GM21619 (cell line): ENCODE results near the gene HOXD3.

Source experiments
- ATAC-seq: cut with Tn5 transposase; IDR thresholded peaks from one replicate; pipeline ENCODE4 v1.9.1; 2021; ENCODE audit not compliant: unreplicated experiment

Gene HOXD3

GRCh38 chr2:176175709-176176607 lies 18.9 kb downstream of the HOXD3 start:
- no peak for ATAC-seq

- ATAC-seq, result no peak
Observed at GRCh38 chr2:176177580-176178037, 20.5 kb downstream of the HOXD3 start.

GRCh38 chr2:176178038-176178756 lies 21.1 kb downstream of the HOXD3 start:
- ATAC-seq, result no peak

- ATAC-seq, result no peak
Observed at GRCh38 chr2:176178757-176179295, 21.7 kb downstream of the HOXD3 start.

- no peak for ATAC-seq
Observed at GRCh38 chr2:176181551-176181950, 24.4 kb downstream of the HOXD3 start.

- no peak for ATAC-seq
Observed at GRCh38 chr2:176182671-176183070, 25.6 kb downstream of the HOXD3 start.

- ATAC-seq, result no peak
Observed at GRCh38 chr2:176184749-176185148, 27.6 kb downstream of the HOXD3 start.

GRCh38 chr2:176186024-176186423 lies 28.9 kb downstream of the HOXD3 start:
- ATAC-seq, result no peak

- ATAC-seq, result no peak
Observed at GRCh38 chr2:176187200-176187898, 30.2 kb downstream of the HOXD3 start.

- ATAC-seq, result no peak
Observed at GRCh38 chr2:176187899-176188773, 31.0 kb downstream of the HOXD3 start, which contains the start of gene HOXD1. Gene HOXD1 (plus strand): TSS chr2:176188668. CDS start chr2:176188802, 134 bp downstream.

- no peak for ATAC-seq
Observed at GRCh38 chr2:176188774-176189680, 31.9 kb downstream of the HOXD3 start.

GRCh38 chr2:176189681-176190641 lies 32.9 kb downstream of the HOXD3 start:
- no peak for ATAC-seq

GRCh38 chr2:176192351-176192750 lies 35.2 kb downstream of the HOXD3 start:
- no peak for ATAC-seq

GRCh38 chr2:176193048-176193447 lies 35.9 kb downstream of the HOXD3 start:
- ATAC-seq, result no peak

- no peak for ATAC-seq
Observed at GRCh38 chr2:176199902-176200301, 42.8 kb downstream of the HOXD3 start.

GRCh38 chr2:176200971-176201370 lies 43.9 kb downstream of the HOXD3 start:
- ATAC-seq, result no peak

GRCh38 chr2:176202491-176202890 lies 45.4 kb downstream of the HOXD3 start:
- no peak for ATAC-seq

- ATAC-seq, result no peak
Observed at GRCh38 chr2:176205126-176205525, 48.0 kb downstream of the HOXD3 start.
